GM18507 (cell line): ENCODE measurements around the gene NAMPT.

Experiments used
- DNase-seq: peaks from one replicate; pipeline ENCODE4 v3.0.0; 2011; ENCODE audit warnings: low read depth; ENCODE audit not compliant: insufficient read length; ENCODE audit errors: extremely low spot score
- FAIRE-seq: peaks from 2 replicates; lab custom pipeline; 2011; peaks lifted over from hg19 to GRCh38; lab: Jason Lieb, UNC

The NAMPT gene

DNA sequence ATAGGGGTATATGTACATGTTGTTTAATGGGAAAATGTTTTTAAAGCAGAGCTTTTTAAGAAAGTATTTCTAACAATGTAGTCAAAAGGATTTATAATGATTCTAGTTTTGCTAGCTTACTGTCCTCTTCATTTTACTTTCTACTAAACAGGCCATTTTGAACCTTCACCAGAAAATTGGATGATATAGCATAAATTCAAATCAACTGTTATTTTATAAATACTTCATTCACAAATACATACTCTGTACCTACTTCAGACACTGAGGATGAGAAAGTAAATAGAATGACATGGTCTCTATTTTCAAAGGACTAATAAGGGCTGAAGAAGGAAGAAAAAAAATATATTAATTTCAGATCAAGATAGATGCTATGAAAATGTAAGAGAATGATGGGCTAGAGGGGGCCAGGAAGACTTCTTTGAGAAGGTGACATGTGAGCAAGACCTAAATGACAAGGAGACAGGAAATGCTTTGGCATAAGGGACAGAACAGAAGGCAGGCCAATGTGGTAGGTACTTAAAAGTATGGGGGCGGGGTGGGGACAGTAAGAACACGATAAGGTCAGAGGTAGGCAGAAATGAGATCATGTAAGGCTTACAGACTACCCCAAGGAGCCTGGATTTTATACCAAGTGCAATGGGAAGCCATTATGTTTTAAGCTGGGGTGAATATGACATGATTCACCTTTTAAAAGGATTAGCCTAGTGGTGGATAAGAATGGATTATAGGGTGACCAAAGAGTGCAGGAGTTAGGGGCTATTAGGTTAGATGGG lies 5.2 kb downstream of the NAMPT start:
- FAIRE-seq (no peak), DNase-seq (no peak)

DNA sequence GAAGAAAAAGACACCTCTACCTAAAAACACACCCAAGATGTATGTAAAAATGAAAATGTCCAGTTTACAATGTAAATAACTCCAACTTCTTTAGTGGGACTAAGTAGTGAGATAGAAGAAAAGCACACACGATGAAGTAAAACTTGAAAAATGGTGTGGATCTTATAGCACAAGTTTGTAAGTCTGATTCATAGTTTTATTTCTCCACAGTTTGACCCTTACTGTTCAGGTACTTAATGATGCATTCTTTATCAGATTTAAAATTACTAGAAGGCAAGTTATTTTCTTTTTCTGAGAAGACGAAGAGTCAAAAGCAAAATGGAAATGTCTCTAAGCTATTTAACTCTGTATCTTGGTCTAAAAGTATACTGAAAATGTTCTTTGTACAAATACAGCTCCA lies 6.1 kb downstream of the NAMPT start:
- FAIRE-seq: no peak
- no peak for DNase-seq

- DNase-seq: no peak
- FAIRE-seq: no peak
These were observed 6.8 kb downstream of the NAMPT start for GRCh38 chr7:106277976-106278375.

DNA sequence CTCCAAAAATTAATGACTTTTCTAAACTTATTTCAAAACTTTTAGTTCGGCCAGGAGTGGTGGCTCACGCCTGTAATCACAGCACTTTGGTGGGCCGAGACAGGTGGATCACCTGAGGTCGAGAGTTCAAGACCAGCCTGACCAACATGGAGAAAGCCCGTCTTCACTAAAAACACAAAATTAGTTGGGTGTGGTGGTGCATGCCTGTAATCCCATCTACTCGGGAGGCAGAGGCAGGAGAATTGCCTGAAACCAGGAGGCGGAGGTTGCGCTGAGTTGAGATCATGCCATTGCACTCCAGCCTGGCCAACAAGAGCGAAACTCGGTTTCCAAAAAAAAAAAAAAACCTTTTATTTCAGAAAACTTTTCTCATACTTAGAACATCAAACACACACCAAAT lies 8.3 kb downstream of the NAMPT start:
- DNase-seq (no peak), FAIRE-seq (no peak)

DNA sequence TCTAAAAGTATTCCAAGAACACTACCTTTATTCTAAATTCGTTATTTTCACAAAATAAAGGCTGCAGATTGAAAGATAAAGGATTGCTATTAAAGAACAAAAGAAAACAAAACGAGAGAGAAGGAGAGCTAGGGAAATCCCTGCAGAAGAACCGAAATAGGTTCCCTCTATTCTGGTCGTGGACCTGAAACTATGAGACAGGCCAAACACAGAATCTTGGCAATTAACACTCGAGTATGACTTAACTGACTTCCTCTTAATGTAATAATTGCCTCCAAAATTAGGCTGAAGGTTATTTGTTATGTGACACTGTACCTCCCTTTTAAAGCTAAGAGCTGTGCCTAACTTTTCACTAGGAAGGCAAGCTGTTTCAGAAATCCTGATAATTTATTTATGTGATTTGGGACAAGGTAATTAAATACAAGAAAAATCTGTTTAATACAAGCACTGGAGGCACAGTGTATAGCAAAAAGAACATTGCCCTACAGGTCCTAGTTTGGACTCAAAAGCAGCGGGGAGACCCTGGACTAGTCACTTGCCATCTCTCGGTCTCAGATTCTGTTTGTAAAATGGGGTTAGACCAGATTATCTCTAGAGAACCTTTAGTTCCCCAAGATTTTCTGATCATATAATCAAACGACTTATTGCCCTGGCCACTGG lies 11.6 kb downstream of the NAMPT start:
- FAIRE-seq (peak; percentile 69), DNase-seq (no peak)

DNA sequence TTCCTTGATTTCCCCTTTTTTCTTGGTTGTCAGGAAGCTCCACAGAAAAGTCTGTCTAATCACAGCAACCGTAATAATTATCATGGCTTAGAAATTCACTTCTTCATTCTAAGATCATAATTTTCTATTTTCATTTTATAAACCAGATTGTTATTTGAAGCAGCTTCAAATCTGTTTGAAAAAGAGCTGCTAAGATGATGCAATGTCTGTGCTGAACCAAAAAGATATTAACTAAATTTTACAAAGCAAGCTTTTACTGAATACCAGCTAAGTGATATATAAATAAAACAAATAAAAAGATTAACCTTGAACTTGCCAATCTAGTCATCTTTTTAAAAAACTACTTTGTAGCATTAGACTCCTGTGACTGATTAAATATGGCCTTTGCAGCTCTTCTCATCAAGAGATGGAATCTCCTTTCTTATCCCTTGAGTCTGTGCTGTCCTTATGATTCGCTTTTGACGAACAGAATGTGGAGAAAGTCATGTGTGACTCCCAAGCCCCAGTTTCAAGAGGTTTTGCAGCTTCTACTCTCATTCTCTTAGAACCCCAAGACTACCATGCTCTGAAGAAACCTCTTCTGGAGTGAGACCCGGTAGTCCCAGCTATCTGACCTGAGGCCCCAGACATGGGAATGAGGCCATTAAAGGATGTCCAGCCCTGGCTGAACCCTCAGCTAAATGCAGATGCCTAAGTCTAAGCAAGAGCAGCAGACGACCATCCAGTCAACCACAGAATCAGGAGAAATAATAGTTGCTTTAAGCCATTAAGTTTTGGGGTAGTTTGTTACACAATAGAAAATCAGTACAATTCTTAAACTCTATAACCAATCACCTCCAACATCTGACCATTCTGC lies 14.4 kb downstream of the NAMPT start:
- no peak for FAIRE-seq

GRCh38 chr7:106269254-106269961 lies 15.4 kb downstream of the NAMPT start:
- DNase-seq (no peak), FAIRE-seq (no peak)

More for the DNA sequence above, 14.4 kb downstream of the NAMPT start:
- no peak for DNase-seq

GRCh38 chr7:106265133-106265532 lies 19.6 kb downstream of the NAMPT start:
- DNase-seq: no peak
- FAIRE-seq: no peak

DNA sequence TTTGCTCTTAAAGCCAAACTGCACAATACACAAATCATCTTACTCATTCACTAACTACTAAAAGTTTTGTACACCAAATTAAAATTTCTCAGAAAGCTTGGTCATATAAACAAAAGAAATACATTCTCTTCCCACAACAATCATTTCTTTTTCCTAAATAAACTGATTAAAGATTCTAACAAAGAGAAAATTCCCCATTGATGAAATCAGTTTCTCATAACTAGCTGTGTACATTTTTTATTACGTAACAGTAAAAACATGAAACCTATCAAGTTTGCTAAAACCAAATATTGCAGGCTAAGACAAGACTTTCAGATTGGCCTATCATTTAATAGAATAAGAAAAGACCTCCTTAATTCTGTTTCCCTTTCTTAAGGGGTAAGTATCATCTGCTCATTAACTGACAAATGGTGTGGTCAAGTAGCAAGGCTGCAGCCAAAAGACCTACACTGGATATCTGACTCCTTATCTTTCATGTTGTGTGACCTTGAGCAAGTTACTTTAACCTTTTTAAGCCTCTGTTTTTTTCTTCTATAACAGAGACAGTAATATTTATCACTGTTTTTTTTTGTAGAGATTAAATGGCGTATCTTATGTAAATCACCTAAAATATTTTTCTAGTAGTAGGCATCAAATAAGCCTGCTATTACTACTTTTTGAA lies 22.4 kb downstream of the NAMPT start:
- DNase-seq (no peak), FAIRE-seq (no peak)

DNA sequence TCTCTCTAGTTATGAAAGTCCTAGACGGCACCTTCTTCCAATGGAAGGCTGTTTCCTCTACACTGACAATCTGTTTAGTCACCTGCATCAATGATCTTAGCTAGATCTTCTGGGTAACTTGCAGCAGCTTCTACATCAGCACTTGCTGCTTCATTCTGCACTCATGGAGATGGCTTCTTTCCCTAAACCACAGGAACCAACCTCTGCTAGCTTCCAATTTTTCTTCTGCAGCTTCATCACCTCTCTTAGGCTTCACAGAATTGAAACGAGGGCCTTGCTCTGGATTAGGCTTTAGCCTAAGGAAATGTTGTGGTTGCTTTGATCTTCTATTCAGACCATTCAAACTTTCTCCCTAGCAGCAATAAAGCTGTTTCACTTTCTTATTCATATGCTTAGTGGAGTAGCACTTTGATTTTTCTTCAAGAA lies 24.6 kb downstream of the NAMPT start:
- FAIRE-seq (peak; percentile 80), DNase-seq (no peak)

DNA sequence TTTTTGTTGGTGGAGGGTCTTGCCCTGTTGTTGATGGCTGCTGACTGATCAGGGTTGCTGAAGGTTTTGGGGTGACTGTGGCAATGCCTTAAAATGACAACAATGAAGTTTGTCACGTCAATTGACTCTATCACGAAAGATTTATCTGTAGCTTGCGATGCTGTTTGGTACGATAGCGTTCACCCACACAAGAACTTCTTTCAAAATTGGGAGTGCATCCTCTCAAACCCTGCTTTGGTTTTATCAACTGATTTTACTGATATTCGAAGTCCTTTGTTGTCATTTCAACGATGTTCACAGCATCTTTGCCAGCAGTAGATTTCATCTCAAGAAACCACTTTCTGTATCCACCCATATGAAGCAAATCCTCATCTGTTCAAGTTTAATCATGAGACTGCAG lies 26.0 kb downstream of the NAMPT start:
- no peak for FAIRE-seq
- no peak for DNase-seq

DNA sequence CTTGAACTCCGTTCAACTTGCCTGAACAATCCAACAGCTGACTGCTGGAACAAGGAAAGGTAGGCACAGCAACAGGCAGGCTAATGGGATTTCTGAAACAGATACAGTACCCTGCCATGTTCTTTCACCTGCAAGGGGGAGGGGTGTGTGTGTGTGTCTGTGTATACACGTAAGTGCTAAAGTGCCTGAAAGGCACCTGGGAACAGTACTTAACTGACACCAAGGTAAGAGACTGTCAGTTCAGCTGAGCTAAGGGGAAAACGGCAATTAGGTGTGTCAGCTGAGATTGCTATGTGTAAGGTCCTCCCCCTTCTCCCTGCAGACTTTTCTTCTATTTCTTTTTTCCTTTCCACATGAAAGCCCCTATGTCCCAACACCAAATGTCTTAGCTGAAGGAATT lies 27.0 kb downstream of the NAMPT start:
- no peak for FAIRE-seq

GRCh38 chr7:106256144-106256543 lies 28.6 kb downstream of the NAMPT start:
- DNase-seq (no peak), FAIRE-seq (no peak)

More for the DNA sequence above, 27.0 kb downstream of the NAMPT start:
- no peak for DNase-seq

- no peak for FAIRE-seq
- DNase-seq: no peak
These were observed 29.5 kb downstream of the NAMPT start for GRCh38 chr7:106255246-106255645.

DNA sequence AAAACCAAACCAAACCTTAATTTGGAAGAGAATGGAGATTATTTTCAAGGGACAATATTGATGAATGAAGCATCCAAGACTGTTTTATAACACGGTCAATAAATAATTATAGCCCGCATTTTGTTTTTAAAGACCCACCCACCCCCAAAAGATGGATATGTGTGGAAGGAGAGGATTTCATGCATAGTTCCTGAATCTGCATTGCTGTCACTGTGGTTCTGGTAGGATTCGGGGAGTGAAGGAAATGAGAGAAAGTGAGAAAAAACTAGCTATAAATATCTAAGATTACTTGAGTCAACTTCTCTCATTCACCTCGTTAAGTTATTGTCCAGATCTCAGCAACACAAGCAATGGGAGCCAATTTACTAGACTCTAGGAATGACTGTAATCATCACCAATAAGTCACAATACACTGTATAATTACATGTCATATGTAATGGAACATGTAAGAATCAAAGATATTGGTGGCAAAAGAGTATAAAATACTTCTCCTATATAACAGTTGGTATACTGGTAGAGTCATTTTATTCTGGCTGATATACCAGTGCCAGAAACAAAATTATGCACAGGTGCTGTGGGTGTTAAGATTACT lies 30.2 kb downstream of the NAMPT start:
- FAIRE-seq (peak; percentile 52), DNase-seq (no peak)

DNA sequence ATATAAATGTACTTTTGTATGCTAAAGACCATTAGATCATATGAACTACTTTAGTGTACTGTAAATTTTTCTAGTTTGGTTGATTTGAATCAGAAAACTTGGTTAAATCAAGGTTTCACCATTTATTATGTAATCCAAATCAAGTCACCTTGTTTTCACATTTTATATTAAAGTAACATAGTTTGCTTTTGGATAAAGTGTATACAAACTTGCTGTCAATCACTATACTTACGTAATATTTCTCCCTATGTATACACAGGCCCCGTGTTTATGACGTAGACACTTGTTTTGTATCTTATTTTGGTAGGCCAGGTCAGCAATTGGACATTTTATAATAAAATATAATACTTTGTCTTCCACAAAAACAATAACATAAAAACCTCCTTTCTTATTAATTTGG lies 32.2 kb downstream of the NAMPT start:
- no peak for DNase-seq
- no peak for FAIRE-seq

DNA sequence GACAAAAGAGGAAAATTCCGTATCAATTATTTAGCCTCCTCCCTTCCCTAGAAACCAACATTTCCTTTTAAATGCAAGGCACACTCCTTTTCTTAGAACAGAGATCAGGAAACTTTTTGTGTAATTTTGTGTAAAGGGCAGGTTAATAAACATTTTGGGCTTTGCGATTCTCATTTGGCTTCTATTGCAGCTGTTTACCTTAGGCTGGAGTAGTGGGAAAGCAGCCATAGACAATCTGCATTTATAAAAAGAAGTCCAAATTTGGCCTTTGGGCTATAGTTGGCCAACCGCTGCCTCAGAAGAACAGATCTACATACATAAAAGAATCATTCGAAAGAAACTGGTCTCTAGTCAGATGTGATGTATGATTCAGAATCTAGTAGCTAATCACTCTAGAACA lies 35.3 kb downstream of the NAMPT start:
- no peak for FAIRE-seq

DNA sequence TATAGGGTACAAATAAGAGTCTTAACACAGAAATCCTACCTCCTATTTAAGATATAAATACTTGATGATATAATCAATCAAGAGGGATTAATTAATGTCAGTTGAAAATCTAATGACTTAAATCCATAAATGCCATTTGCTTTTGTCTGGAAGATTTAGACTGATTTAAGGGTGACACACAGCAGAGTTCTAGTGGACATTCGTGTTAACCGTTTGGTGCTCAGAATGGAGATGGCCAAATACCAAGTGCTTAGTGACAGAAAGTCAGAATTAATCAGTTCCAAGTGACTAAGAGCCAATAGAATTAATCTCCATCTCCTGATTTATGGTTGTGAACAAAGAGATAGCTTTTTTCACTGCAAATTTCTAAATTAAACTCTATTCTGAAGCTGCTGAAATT lies 36.2 kb downstream of the NAMPT start:
- DNase-seq (no peak), FAIRE-seq (no peak)

More for the DNA sequence above, 35.3 kb downstream of the NAMPT start:
- no peak for DNase-seq

GRCh38 chr7:106247841-106248240 lies 36.9 kb downstream of the NAMPT start:
- FAIRE-seq (no peak), DNase-seq (no peak)
